A549 (cell line): ENCODE measurements around the gene TMPRSS9. TPM values are rescaled to one million over a fixed set of nuclear protein-coding genes. Genes with fewer than 3 reads are reported as not detected.

Source experiments
- ATAC-seq, 2 experiments: fragments of 200-7000 bp in 1 of 2; fragments of >200 bp in 1 of 2; cut with Nextera tagmentation in 1 of 2; cut with Tn5 transposase in 1 of 2; 3 replicates each; pipeline versions ENCODE4 v1.8.0 to v1.9.1; 2018 to 2020; ENCODE audit warnings: mild to moderate bottlenecking in 1 of 2, moderate library complexity in 1 of 2
- CTCF ChIA-PET: fragments of 300-600 bp; sonication (Branson Sonifier 250); formaldehyde crosslinking; extraction: SDS; loops from one replicate; lab custom pipeline; 2021; ENCODE audit warnings: antibody characterized with exemption, inconsistent platforms; lab: Yijun Ruan, JAX
- POLR2A ChIA-PET: fragments of 350-600 bp; formaldehyde crosslinking; extraction: SDS; loops from one replicate; lab custom pipeline; 2021; ENCODE audit warnings: antibody characterized with exemption, inconsistent platforms; lab: Yijun Ruan, JAX
- DNase-seq, 2 experiments: peaks; one replicate each; pipeline versions ENCODE4 v3.0.0 to v3.0.0-alpha.2; 2011 to 2016; ENCODE audit warnings: low read depth in 1 of 2, low spot score in 1 of 2
- FAIRE-seq: peaks from 2 replicates; lab custom pipeline; 2011; peaks lifted over from hg19 to GRCh38; lab: Jason Lieb, UNC
- H3K27ac ChIP-seq, 2 experiments: fragments of >200 bp; sonication (Bioruptor Twin); formaldehyde crosslinking; 3 replicates each; pipeline ENCODE4 v1.5.1; 2016 to 2017
- H3K4me1 ChIP-seq: fragments of >200 bp; sonication (Bioruptor Twin); formaldehyde crosslinking; 3 replicates; pipeline ENCODE4 v1.6.1; 2016
- H3K4me2 ChIP-seq: fragments of >200 bp; sonication (Bioruptor Twin); formaldehyde crosslinking; 3 replicates; pipeline ENCODE4 v1.6.1; 2016
- H3K4me3 ChIP-seq: fragments of >200 bp; sonication (Bioruptor Twin); formaldehyde crosslinking; 3 replicates; pipeline ENCODE4 v1.5.1; 2016
- H3K9me3 ChIP-seq: fragments of >200 bp; sonication (Bioruptor Twin); formaldehyde crosslinking; 3 replicates; pipeline ENCODE4 v1.6.1; 2016
- BCL3 ChIP-seq: fragments of >200 bp; sonication (Bioruptor Twin); formaldehyde crosslinking; IDR thresholded peaks from 3 replicates; pipeline ENCODE4 v1.6.1; 2016
- BHLHE40 ChIP-seq: IDR thresholded peaks from 2 replicates; pipeline ENCODE4 v1.6.1; 2012; ENCODE audit warnings: low read depth, low read length, inconsistent platforms
- CTCF ChIP-seq: fragments of >200 bp; sonication (Bioruptor Twin); formaldehyde crosslinking; IDR thresholded peaks from 3 replicates; pipeline ENCODE4 v1.5.1; 2016
- E2F6 ChIP-seq: IDR thresholded peaks from 2 replicates; pipeline ENCODE4 v1.6.1; 2012; ENCODE audit warnings: low read depth, borderline replicate concordance
- ELK1 ChIP-seq: fragments of 150-350 bp; IDR thresholded peaks from 2 replicates; pipeline ENCODE4 v1.6.1; 2014; ENCODE audit warnings: low read depth, mild to moderate bottlenecking, low read length
- EP300 ChIP-seq, 2 experiments: fragments of >200 bp; sonication (Bioruptor Twin); formaldehyde crosslinking; IDR thresholded peaks; 2 replicates in 1 of 2; 3 replicates in 1 of 2; pipeline ENCODE4 v1.6.1; 2016 to 2017
- FOSL2 ChIP-seq, 2 experiments: fragments of 450-650 bp in 1 of 2; fragments of >200 bp in 1 of 2; sonication (Bioruptor Twin) in 1 of 2; formaldehyde crosslinking; IDR thresholded peaks; 2 replicates each; pipeline versions ENCODE4 v1.5.0 to v1.6.1; 2016 to 2020; ENCODE audit warnings: mild to moderate bottlenecking in 1 of 2, moderate library complexity in 1 of 2
- FOXS1 ChIP-seq: fragments of 250-450 bp; sonication (Bioruptor Pico); IDR thresholded peaks from 2 replicates; pipeline ENCODE4 v1.5.0; 2020; ENCODE audit warnings: mild to moderate bottlenecking, moderate library complexity
- HES2 ChIP-seq: fragments of >200 bp; sonication (Bioruptor Twin); formaldehyde crosslinking; IDR thresholded peaks from 2 replicates; pipeline ENCODE4 v1.6.1; 2016
- HMGXB4 ChIP-seq: fragments of 250-450 bp; sonication (Bioruptor Pico); IDR thresholded peaks from 2 replicates; pipeline ENCODE4 v1.5.0; 2021; ENCODE audit warnings: mild to moderate bottlenecking, moderate library complexity, borderline replicate concordance
- HOXA7 ChIP-seq: fragments of 250-450 bp; sonication (Bioruptor Pico); IDR thresholded peaks from 2 replicates; pipeline ENCODE4 v1.5.0; 2020; ENCODE audit warnings: mild to moderate bottlenecking, moderate library complexity
- MYC ChIP-seq: IDR thresholded peaks from 2 replicates; pipeline ENCODE4 v1.6.1; 2012; ENCODE audit warnings: mild to moderate bottlenecking, inconsistent platforms, low read length, improper control_type of control experiment, borderline replicate concordance
- NR3C1 ChIP-seq: fragments of >200 bp; sonication (Bioruptor Twin); formaldehyde crosslinking; IDR thresholded peaks from 3 replicates; pipeline ENCODE4 v1.6.1; 2017
- PHF8 ChIP-seq: fragments of 200-600 bp; sonication (generic); IDR thresholded peaks from 2 replicates; pipeline ENCODE4 v1.6.1; 2016; ENCODE audit warnings: low read depth, mild to moderate bottlenecking, antibody characterized with exemption, moderate library complexity, borderline replicate concordance
- POLR2AphosphoS2 ChIP-seq: conservative IDR thresholded peaks from 2 replicates; pipeline ENCODE4 v1.6.1; 2012; ENCODE audit warnings: low read length, improper control_type of control experiment, inconsistent platforms
- RNF2 ChIP-seq: fragments of 200-600 bp; sonication (generic); IDR thresholded peaks from 2 replicates; pipeline ENCODE4 v1.6.1; 2016; ENCODE audit warnings: low read depth, mild to moderate bottlenecking, antibody characterized with exemption, moderate library complexity, borderline replicate concordance
- SMC3 ChIP-seq: fragments of >200 bp; sonication (Bioruptor Twin); formaldehyde crosslinking; IDR thresholded peaks from 3 replicates; pipeline ENCODE4 v1.6.1; 2018; ENCODE audit warnings: inconsistent platforms
- USF2 ChIP-seq: fragments of 450-650 bp; IDR thresholded peaks from 2 replicates; pipeline ENCODE4 v1.6.1; 2014; ENCODE audit warnings: antibody characterized with exemption
- WGBS: methylation state at CpG from one replicate; pipeline ENCODE4 v1.1.6; 2017; ENCODE audit errors: missing lambda C conversion rate; 5-methylcytosine and 5-hydroxymethylcytosine counted together
- polyA plus RNA-seq, 4 experiments: library from polyadenylated mRNA; depleted of rRNA in 3 of 4; stranded (reverse); fragments of >200 nt; fragmentation: RNase III in 1 of 4; extraction: RNeasy Plus Mini Kit Qiagen cat#74134 plus additional on column Dnase treatment in 1 of 4; gene quantifications; 2 replicates in 3 of 4; 3 replicates in 1 of 4; pipeline ENCODE4 v1.2.3, GENCODE V29; 2011 to 2017

Gene TMPRSS9
- polyA plus RNA-seq, 2 of the 4 experiments (the other 2 are of a cell fraction): 0.01 TPM; not detected in 1

- peaks cover 19% of the 10 kb centered on the region for H3K4me1 ChIP-seq
- no peak overlapping the region for H3K4me3 ChIP-seq
- 69% methylated on average over 6 of the region's 12 CpGs for WGBS
- TF ChIP-seq E2F6 (no peak), FOXS1 (no peak), PHF8 (no peak), NR3C1 (no peak), BHLHE40 (no peak), USF2 (no peak), HMGXB4 (CRISPR knock-in tag) (no peak), FOSL2 (IDR thresholded peaks at IDR 0.05) (no peak), FOSL2 (CRISPR knock-in tag; IDR thresholded peaks at IDR 0.05) (no peak), ELK1 (no peak), POLR2AphosphoS2 (no peak), CTCF (no peak), RNF2 (no peak), EP300 (IDR thresholded peaks at IDR 0.05) (no peak), BCL3 (no peak), HOXA7 (CRISPR knock-in tag) (no peak), SMC3 (no peak), MYC (no peak), HES2 (no peak)
- H3K4me2 ChIP-seq: peak overlapping the region; percentile 38; the same call in 1 of the 3 replicates
- CTCF ChIA-PET: interaction anchor here (0.6 to 10.5 kb wide), 4 partner anchors 77 to 313 kb away, joined by 3 to 156 read pairs (median 3); no protein-coding TSS in a partner anchor
- DNase-seq: no peak
- peak overlapping the region; percentile 67 to 90; a peak in 5 of 6 replicates for H3K27ac ChIP-seq
- no peaks in the 10 kb centered on the region for H3K9me3 ChIP-seq
- no peak for ATAC-seq
- FAIRE-seq: no peak
- POLR2A ChIA-PET: no interaction called here
Measured at GRCh38 chr19:2468596-2468995, 108.5 kb downstream of the TMPRSS9 start.
